22Rv1 (cell line): ENCODE measurements around the gene FANCM.

ENCODE experiments used
- H3K27ac ChIP-seq: fragments of 450-650 bp; 2 replicates; pipeline ENCODE4 v1.5.1; 2017
- ZFX ChIP-seq: fragments of 450-650 bp; IDR thresholded peaks from 2 replicates; pipeline ENCODE4 v1.6.1; 2017; ENCODE audit warnings: antibody characterized with exemption, borderline replicate concordance
- TF ChIP-seq, protein P1 (sequence below): fragments of 450-650 bp; IDR thresholded peaks from 2 replicates; pipeline ENCODE4 v1.5.1; 2017; ENCODE audit warnings: mild to moderate bottlenecking

FANCM gene

DNA sequence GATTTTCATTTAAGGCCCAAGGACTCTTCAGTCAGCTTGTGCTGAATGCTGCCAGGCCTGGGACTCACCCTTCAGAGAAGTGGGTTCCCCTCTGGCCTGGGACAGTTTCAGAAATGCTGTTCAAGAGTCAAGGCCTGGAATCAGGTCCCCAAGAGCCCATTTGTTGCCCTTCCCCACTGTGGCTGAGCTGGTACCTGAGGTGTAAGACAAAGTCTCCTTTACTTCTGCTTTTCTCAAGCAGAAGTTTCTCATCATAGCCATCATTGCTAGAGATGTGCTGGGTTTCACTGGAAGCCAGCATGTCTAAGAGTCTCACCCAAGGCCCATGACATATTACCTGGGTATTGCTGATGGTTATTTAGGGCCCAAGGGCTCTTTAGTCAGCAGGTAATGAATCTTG is 8.9 kb downstream of the FANCM start:
- TF ChIP-seq ZFX, result no peak
- TF ChIP-seq, protein P1, sequence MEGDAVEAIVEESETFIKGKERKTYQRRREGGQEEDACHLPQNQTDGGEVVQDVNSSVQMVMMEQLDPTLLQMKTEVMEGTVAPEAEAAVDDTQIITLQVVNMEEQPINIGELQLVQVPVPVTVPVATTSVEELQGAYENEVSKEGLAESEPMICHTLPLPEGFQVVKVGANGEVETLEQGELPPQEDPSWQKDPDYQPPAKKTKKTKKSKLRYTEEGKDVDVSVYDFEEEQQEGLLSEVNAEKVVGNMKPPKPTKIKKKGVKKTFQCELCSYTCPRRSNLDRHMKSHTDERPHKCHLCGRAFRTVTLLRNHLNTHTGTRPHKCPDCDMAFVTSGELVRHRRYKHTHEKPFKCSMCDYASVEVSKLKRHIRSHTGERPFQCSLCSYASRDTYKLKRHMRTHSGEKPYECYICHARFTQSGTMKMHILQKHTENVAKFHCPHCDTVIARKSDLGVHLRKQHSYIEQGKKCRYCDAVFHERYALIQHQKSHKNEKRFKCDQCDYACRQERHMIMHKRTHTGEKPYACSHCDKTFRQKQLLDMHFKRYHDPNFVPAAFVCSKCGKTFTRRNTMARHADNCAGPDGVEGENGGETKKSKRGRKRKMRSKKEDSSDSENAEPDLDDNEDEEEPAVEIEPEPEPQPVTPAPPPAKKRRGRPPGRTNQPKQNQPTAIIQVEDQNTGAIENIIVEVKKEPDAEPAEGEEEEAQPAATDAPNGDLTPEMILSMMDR, result no peak
- H3K27ac ChIP-seq, result no peak overlapping the region

DNA sequence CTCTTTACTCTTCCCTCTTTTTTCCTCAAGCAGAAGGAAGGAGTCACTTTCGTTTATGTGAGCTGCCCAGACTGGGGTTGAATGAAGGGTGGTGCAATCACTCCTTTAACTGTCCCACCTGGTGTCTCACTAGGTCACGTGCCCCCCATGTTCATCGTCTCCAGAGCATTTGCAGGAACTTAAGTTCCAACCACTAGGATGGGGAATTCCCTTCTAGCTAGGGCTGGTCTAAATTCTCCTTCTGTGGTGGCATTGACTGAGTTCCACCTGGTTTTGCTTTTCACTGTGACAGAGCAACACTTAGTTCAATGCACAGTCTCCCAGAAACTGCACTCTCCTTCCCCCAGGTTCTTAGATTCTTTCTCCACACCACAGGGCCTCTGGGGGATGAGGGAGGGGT is 9.5 kb downstream of the FANCM start:
- TF ChIP-seq, protein P1, result no peak
- TF ChIP-seq ZFX, result no peak

DNA sequence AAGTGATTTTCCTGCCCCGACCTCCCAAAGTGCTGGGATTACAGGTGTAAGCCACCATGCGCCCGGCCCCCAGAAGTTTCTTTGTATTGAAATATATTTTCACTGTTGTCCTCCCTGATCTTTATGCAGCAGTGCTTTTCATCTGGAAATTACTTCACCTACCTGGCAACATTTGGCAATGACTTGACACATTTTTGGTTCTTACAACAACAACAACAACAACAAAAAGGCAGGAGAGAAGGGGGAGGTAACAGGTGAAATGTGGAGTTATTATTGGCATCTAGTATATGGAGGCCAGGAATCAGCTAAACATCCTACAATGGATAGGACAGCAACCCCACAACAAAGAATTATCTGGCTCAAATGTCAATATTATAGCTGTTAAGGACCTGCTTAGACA is 13.9 kb downstream of the FANCM start:
- H3K27ac ChIP-seq, result no peak overlapping the region
- TF ChIP-seq ZFX, result no peak
- TF ChIP-seq, protein P1, result no peak

More for the DNA sequence above, 9.5 kb downstream of the FANCM start:
- H3K27ac ChIP-seq, result no peak overlapping the region

GRCh38 chr14:45150386-45150890 is 14.7 kb downstream of the FANCM start:
- no peak overlapping the region for H3K27ac ChIP-seq

DNA sequence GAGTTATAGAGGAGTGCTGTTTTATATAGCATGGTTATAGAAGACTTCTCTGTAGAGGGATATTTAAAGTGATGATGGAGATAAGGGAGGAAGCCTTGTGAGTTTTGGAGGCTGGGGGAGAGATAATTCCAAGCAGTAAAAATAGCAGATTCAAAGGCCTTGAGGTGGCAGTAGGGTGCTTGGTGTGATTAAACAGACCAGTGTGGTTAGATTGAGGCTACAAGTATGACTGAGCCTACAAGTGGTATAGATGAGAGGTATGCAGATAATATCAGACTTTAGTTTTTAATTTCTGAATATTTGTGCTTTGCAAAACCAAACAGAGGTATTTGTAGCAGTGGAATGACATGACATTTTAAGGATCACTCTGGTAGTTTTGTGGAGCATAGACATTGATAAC is 20.3 kb downstream of the FANCM start:
- TF ChIP-seq, protein P1, result no peak
- no peak for TF ChIP-seq ZFX

More at GRCh38 chr14:45150386-45150890, 14.7 kb downstream of the FANCM start:
- no peak for TF ChIP-seq ZFX
- TF ChIP-seq, protein P1, result no peak

GRCh38 chr14:45169906-45170305 is 34.2 kb downstream of the FANCM start:
- H3K27ac ChIP-seq, result no peak overlapping the region
- TF ChIP-seq, protein P1, result no peak
- no peak for TF ChIP-seq ZFX

More for the DNA sequence above, 20.3 kb downstream of the FANCM start:
- H3K27ac ChIP-seq, result no peak overlapping the region

DNA sequence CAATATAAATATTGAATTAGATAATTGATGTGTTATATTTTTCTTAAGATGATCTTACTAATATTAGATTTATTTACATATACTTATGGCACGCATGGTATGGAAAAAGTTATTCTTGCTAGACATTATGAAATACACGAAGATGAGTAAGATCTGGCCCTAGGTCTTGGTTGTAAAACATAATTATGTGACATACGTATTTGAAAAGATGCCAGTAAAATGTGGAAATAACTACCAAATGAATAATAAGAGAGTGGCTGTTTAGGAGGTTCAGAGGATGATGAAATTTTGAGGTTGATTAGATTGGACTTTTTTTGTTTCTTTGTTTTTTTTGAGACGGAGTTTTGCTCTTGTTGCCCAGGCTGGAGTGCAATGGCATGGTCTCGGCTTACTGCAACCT is 41.3 kb downstream of the FANCM start:
- H3K27ac ChIP-seq, result no peak overlapping the region
- no peak for TF ChIP-seq ZFX
- TF ChIP-seq, protein P1, result no peak
